Measurements from ENCODE around the gene RHBDL3.

Gene RHBDL3

GRCh38 chr17:32283745-32284201 lies 18.1 kb downstream of the RHBDL3 start:
- no peak for TF ChIP-seq CTCF (IDR thresholded peaks at IDR 0.05; ENCODE audit: low read depth, low read length)
- DNase-seq (ENCODE audit: extremely low read depth, low read depth) = no peak

- TF ChIP-seq CTCF (IDR thresholded peaks at IDR 0.05; ENCODE audit: low read depth, low read length) = no peak
- DNase-seq (ENCODE audit: extremely low read depth, low read depth) = no peak
Observed at GRCh38 chr17:32285306-32285705, 19.7 kb downstream of the RHBDL3 start.

GRCh38 chr17:32285746-32286517 lies 20.3 kb downstream of the RHBDL3 start:
- no peak for DNase-seq (ENCODE audit: extremely low read depth, low read depth)
- TF ChIP-seq CTCF (IDR thresholded peaks at IDR 0.05; ENCODE audit: low read depth, low read length) = no peak

- no peak for TF ChIP-seq CTCF (IDR thresholded peaks at IDR 0.05; ENCODE audit: low read depth, low read length)
Observed at GRCh38 chr17:32286518-32286900, 20.9 kb downstream of the RHBDL3 start.

GRCh38 chr17:32287804-32288511 lies 22.3 kb downstream of the RHBDL3 start:
- DNase-seq (ENCODE audit: extremely low read depth, low read depth) = no peak
- TF ChIP-seq CTCF (IDR thresholded peaks at IDR 0.05; ENCODE audit: low read depth, low read length) = no peak

More at GRCh38 chr17:32286518-32286900, 20.9 kb downstream of the RHBDL3 start:
- DNase-seq (ENCODE audit: extremely low read depth, low read depth) = no peak

- TF ChIP-seq CTCF (IDR thresholded peaks at IDR 0.05; ENCODE audit: low read depth, low read length) = no peak
- no peak for DNase-seq (ENCODE audit: extremely low read depth, low read depth)
Observed at GRCh38 chr17:32288615-32289014, 23.0 kb downstream of the RHBDL3 start.

- TF ChIP-seq CTCF (IDR thresholded peaks at IDR 0.05; ENCODE audit: low read depth, low read length) = no peak
- DNase-seq (ENCODE audit: extremely low read depth, low read depth) = no peak
Observed at GRCh38 chr17:32289471-32290070, 23.9 kb downstream of the RHBDL3 start.
